MCF 10A (cell line): Measurements from ENCODE around the gene ZER1. TPM values are rescaled to one million over a fixed set of nuclear protein-coding genes. Genes with fewer than 3 reads are reported as not detected.
"Not testable (repeated sequence)": the region's sequence is repeated elsewhere in the genome, so short reads cannot be mapped to it uniquely, and the experiment has no call there.

Experiments used
- BruUV-seq: library from RNA; stranded (reverse); fragments of 400-500 nt; replicated peaks from 2 replicates; lab custom pipeline; 2021; lab: Mats Ljungman, UMichigan
- CTCF ChIA-PET: fragments of 300-600 bp; sonication (Branson Sonifier 250); formaldehyde crosslinking; extraction: SDS; loops from one replicate; lab custom pipeline; 2021; ENCODE audit warnings: antibody characterized with exemption, inconsistent platforms; lab: Yijun Ruan, JAX
- POLR2A ChIA-PET: fragments of 300-600, 350-650 bp; sonication (Branson Sonifier 250); formaldehyde crosslinking; extraction: SDS; loops from one replicate; lab custom pipeline; 2020; ENCODE audit warnings: antibody characterized with exemption, inconsistent platforms; lab: Yijun Ruan, JAX
- DNase-seq: peaks from one replicate; pipeline ENCODE4 v3.0.0-alpha.2; 2018; ENCODE audit not compliant: unreplicated experiment
- H3K27ac Mint-ChIP-seq: one replicate; pipeline ENCODE4 v1.8.0; 2022; ENCODE audit warnings: mild to moderate bottlenecking, low read depth, mixed read lengths; ENCODE audit not compliant: unreplicated experiment
- H3K27me3 Mint-ChIP-seq: one replicate; pipeline ENCODE4 v1.8.0; 2022; ENCODE audit warnings: mixed read lengths; ENCODE audit not compliant: insufficient read depth, unreplicated experiment
- H3K36me3 Mint-ChIP-seq: one replicate; pipeline ENCODE4 v1.8.0; 2022; ENCODE audit warnings: mild to moderate bottlenecking, moderate library complexity, mixed read lengths; ENCODE audit not compliant: insufficient read depth, unreplicated experiment
- H3K4me1 Mint-ChIP-seq: one replicate; pipeline ENCODE4 v1.8.0; 2022; ENCODE audit warnings: mixed read lengths; ENCODE audit not compliant: insufficient read depth, unreplicated experiment
- H3K4me3 Mint-ChIP-seq: one replicate; pipeline ENCODE4 v1.8.0; 2022; ENCODE audit warnings: mild to moderate bottlenecking, moderate library complexity, mixed read lengths; ENCODE audit not compliant: unreplicated experiment
- H3K9me3 Mint-ChIP-seq: one replicate; pipeline ENCODE4 v1.8.0; 2022; ENCODE audit warnings: mixed read lengths; ENCODE audit not compliant: unreplicated experiment
- intact Hi-C: fragments of 100-400 bp; cut with micrococcal nuclease; formaldehyde crosslinking; loops from 2 replicates; pipeline ENCODE4 v1.14.1; 2022
- total RNA-seq: library from RNA; stranded (reverse); gene quantifications from 2 replicates; pipeline ENCODE4 v1.2.3, GENCODE V29; 2022
- TF ChIP-seq, protein P1 (sequence below): fragments of 200-600 bp; IDR thresholded peaks from one replicate; pipeline ENCODE4 v1.8.0; 2022; ENCODE audit warnings: antibody characterized with exemption, mild to moderate bottlenecking; ENCODE audit not compliant: unreplicated experiment

The ZER1 gene
- total RNA-seq, 1 experiment from 2014 or later: 19.5 TPM

DNA sequence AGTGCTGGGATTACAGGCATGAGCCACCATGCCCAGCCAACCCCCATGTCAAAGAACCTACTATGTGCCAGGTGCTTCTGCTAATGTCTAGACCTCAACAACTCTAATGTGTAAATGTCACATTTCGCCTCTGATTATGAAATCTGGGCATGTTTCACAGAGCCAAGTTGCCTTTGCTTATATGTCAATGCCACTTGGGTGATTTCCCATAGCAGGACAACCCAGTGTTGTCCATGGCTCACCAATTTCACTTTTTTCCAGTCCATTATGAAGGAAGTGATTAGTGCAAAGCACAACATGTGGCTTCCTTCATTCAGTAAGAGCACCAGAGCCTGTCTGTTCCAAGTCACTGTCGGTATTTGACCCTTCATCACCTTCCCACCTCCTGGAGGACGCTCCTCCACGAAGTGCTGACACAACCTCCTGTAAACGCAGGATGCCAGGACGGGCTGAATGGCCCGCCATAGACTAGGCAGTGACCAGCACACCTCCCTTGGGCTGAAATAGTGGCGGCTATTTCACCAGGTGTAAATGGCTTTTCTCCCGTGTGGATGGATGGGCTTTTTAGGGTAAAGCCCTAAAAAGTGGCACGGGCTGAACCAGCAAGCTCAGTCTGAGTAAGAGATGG is 70.4 kb downstream of the ZER1 start:
- CTCF ChIA-PET: interaction anchor here (0.6 to 1.2 kb wide), 6 partner anchors 8 to 200 kb away, joined by 3 to 6 read pairs (median 4); no protein-coding TSS in a partner anchor
- H3K27me3 Mint-ChIP-seq: no peaks in the 10 kb centered on the region
- no TSS peak for BruUV-seq
- H3K27ac Mint-ChIP-seq: no peak overlapping the region
- no peaks in the 10 kb centered on the region for H3K9me3 Mint-ChIP-seq
- peaks cover 33% of the 10 kb centered on the region for H3K36me3 Mint-ChIP-seq
- TF ChIP-seq, protein P1, sequence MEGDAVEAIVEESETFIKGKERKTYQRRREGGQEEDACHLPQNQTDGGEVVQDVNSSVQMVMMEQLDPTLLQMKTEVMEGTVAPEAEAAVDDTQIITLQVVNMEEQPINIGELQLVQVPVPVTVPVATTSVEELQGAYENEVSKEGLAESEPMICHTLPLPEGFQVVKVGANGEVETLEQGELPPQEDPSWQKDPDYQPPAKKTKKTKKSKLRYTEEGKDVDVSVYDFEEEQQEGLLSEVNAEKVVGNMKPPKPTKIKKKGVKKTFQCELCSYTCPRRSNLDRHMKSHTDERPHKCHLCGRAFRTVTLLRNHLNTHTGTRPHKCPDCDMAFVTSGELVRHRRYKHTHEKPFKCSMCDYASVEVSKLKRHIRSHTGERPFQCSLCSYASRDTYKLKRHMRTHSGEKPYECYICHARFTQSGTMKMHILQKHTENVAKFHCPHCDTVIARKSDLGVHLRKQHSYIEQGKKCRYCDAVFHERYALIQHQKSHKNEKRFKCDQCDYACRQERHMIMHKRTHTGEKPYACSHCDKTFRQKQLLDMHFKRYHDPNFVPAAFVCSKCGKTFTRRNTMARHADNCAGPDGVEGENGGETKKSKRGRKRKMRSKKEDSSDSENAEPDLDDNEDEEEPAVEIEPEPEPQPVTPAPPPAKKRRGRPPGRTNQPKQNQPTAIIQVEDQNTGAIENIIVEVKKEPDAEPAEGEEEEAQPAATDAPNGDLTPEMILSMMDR: no peak
- DNase-seq: no peak
- POLR2A ChIA-PET: interaction anchor here (0.6 to 1.4 kb wide), 2 partner anchors 11 to 420 kb away, joined by 3 to 6 read pairs; no protein-coding TSS in a partner anchor
- peak overlapping the region; percentile 70 for H3K4me3 Mint-ChIP-seq
- H3K4me1 Mint-ChIP-seq: peaks cover 6% of the 10 kb centered on the region
- intact Hi-C loops: no loop called here

DNA sequence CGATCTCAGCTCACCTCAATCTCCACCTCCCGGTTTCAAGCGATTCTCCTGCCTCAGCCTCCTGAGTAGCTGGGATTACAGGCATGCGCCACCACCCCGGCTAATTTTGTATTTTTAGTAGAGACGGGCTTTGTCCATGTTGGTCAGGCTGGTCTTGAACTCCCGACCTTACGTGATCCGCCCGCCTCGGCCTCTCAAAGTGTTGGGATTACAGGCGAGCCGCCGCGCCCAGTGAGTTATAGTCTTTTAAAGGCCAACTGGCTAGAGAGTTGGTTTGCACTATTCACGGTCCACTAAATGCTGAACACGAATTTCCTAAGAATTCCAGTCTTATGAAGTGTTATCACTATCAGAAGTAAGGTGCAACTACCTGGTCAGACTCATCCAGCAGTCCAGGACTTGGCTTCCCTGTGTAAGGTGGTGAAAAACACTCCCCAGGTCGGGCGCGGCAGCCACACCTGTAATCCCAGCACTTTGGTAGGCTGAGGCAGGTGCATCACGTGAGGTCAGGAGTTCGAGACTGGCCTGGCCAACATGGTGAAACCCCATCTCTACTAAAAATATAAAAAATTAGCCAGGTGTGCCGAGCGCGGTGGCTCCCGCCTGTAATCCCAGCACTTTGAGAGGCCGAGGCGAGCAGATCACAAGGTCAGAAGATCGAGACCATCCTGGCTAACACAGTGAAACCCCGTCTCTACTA is 72.5 kb downstream of the ZER1 start:
- H3K9me3 Mint-ChIP-seq, H3K27me3 Mint-ChIP-seq, H3K4me3 Mint-ChIP-seq, BruUV-seq, H3K27ac Mint-ChIP-seq, H3K4me1 Mint-ChIP-seq, intact Hi-C loops, DNase-seq: not testable (repeated sequence)
- ChIA-PET POLR2A (interaction anchor here (0.7 to 1.1 kb wide), 3 partner anchors 10 to 399 kb away, joined by 3 read pairs; partner anchors contain the start of gene SET), CTCF (interaction anchor here (0.7 kb wide), 1 partner anchor 229 kb away, joined by 4 read pairs; no protein-coding TSS in a partner anchor)
- H3K36me3 Mint-ChIP-seq: peaks cover 54% of the 10 kb centered on the region

DNA sequence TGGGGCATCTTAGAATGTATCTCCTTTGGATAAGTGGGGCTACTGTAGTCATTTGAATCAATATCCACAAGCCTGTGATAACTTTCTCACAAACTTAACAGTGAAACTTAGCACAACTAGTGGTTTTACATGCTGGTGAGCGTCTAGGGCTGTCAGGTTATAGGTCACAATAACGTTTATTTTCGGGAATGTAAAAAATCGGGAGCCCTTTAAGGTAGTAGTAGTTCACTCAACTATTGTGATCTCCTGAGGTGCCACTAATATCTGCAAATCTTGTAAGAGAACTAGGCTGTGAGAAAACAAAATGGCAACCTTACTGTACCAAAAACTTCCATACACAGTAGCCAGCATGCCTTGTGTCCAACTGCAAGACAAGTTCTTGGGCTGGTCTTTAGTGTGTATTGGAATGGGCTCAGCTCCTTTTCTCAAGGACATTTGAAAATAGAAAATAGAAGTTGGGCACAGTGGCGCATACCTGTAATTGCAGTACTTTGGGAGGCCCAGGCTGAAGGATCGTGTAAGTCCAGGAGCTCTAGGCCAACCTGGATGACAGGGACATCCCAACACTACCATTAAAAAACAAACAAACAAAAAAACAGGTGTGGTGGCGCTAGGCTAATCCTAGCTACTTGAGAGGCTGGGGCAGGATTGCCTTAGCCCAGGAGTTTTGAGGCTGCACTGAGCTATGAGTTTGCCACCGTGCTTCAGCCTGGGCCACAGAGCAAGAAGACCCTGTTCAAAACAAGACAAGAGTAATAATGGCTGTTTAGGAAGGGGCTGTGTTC is 74.6 kb downstream of the ZER1 start:
- Mint-ChIP-seq H3K27ac (no peak overlapping the region), H3K9me3 (no peaks in the 10 kb centered on the region), H3K4me1 (peaks cover 9% of the 10 kb centered on the region), H3K36me3 (peaks cover 75% of the 10 kb centered on the region), H3K27me3 (no peaks in the 10 kb centered on the region), H3K4me3 (no peak overlapping the region)
- TF ChIP-seq, protein P1: no peak
- BruUV-seq: no TSS peak
- DNase-seq: no peak
- CTCF ChIA-PET: interaction anchor here (0.6 to 1.7 kb wide), 3 partner anchors 62 to 307 kb away, joined by 3 to 7 read pairs (median 3); no protein-coding TSS in a partner anchor
- intact Hi-C loops: no loop called here
- POLR2A ChIA-PET: interaction anchor here (0.5 to 2.9 kb wide), 3 partner anchors 8 to 13 kb away, joined by 3 to 11 read pairs (median 4); partner anchors contain the start of gene SET

DNA sequence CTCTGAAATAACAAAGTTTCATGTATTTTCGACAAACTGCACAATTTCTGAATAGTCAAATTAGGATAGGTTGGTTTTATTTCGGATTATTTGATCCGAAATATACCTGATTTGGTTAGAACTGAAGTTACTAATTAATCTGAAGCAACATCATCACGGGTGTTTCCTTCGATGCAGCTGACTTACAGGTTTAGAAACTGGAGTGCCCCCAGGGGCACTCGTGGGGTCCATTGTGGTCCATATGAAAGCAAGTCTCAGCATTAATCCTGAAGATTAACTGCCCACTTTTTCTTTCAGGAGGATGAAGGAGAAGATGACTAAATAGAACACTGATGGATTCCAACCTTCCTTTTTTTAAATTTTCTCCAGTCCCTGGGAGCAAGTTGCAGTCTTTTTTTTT is 77.4 kb downstream of the ZER1 start:
- CTCF ChIA-PET: interaction anchor here (0.6 kb wide), 1 partner anchor 332 kb away, joined by 3 read pairs; no protein-coding TSS in a partner anchor
- no peak for DNase-seq
- intact Hi-C loops: no loop called here
- POLR2A ChIA-PET: interaction anchor here (3.0 kb wide), 1 partner anchor 10 kb away, joined by 17 read pairs; no protein-coding TSS in a partner anchor
- BruUV-seq: no TSS peak
- TF ChIP-seq, protein P1: no peak
- Mint-ChIP-seq H3K36me3 (peaks cover 88% of the 10 kb centered on the region), H3K4me3 (no peak overlapping the region), H3K4me1 (peaks cover 16% of the 10 kb centered on the region), H3K27ac (no peak overlapping the region), H3K9me3 (no peaks in the 10 kb centered on the region), H3K27me3 (no peaks in the 10 kb centered on the region)

DNA sequence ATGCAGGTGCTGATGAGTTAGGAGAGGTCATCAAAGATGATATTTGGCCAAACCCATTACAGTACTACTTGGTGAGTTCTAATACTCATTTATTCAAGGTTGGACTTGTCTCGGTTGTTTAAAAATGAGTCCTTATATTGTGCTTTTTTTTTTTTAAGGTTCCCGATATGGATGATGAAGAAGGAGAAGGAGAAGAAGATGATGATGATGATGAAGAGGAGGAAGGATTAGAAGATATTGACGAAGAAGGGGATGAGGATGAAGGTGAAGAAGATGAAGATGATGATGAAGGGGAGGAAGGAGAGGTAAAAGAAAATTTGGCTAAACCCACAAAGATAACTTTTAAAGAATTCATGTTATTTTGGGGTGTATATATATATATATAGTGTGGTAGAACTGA is 78.0 kb downstream of the ZER1 start:
- CTCF ChIA-PET: interaction anchor here (0.6 to 1.0 kb wide), 4 partner anchors 8 to 331 kb away, joined by 3 to 5 read pairs (median 3); partner anchors contain the start of gene PKN3
- H3K27me3 Mint-ChIP-seq, intact Hi-C loops, DNase-seq, H3K4me3 Mint-ChIP-seq, BruUV-seq, H3K9me3 Mint-ChIP-seq, H3K27ac Mint-ChIP-seq: not testable (repeated sequence)
- peaks cover 91% of the 10 kb centered on the region for H3K36me3 Mint-ChIP-seq
- POLR2A ChIA-PET: interaction anchor here (3.0 kb wide), 1 partner anchor 10 kb away, joined by 17 read pairs; no protein-coding TSS in a partner anchor
- H3K4me1 Mint-ChIP-seq: peaks cover 16% of the 10 kb centered on the region
